GM23338 (cell line): ENCODE data around the gene TMUB1. TPM values are rescaled to one million over a fixed set of nuclear protein-coding genes. Genes with fewer than 3 reads are reported as not detected.

Experiments
- ATAC-seq: fragments of 200-7000 bp; cut with Tn5 transposase; 3 replicates; pipeline ENCODE4 v1.9.1; 2020
- DNase-seq: peaks from one replicate; pipeline ENCODE4 v3.0.0-alpha.2; 2015; ENCODE audit warnings: low spot score
- H2AFZ ChIP-seq: fragments of 200-600 bp; sonication (generic); 2 replicates; pipeline ENCODE4 v1.8.0; 2016; ENCODE audit warnings: antibody characterized with exemption, mild to moderate bottlenecking, moderate library complexity
- H3F3A ChIP-seq: fragments of 200-600 bp; sonication (generic); replicated peaks from 2 replicates; pipeline ENCODE4 v1.8.0; 2017; ENCODE audit warnings: antibody characterized with exemption, mixed run types, low read depth
- H3K27ac ChIP-seq: fragments of 200-600 bp; sonication (generic); 2 replicates; pipeline ENCODE4 v1.6.1; 2016; ENCODE audit warnings: low read depth
- H3K27me3 ChIP-seq: fragments of 200-600 bp; sonication (generic); 2 replicates; pipeline ENCODE4 v1.8.0; 2016; ENCODE audit warnings: mild to moderate bottlenecking, mixed run types, moderate library complexity; ENCODE audit not compliant: insufficient read depth
- H3K36me3 ChIP-seq: fragments of 200-600 bp; sonication (generic); 2 replicates; pipeline ENCODE4 v1.8.0; 2016; ENCODE audit warnings: mild to moderate bottlenecking; ENCODE audit not compliant: insufficient read depth
- H3K4me1 ChIP-seq: fragments of 200-600 bp; sonication (generic); 2 replicates; pipeline ENCODE4 v1.8.0; 2016; ENCODE audit warnings: mild to moderate bottlenecking, moderate library complexity; ENCODE audit not compliant: insufficient read depth
- H3K4me2 ChIP-seq: fragments of 200-600 bp; sonication (generic); 2 replicates; pipeline ENCODE4 v1.7.1; 2017; ENCODE audit warnings: mixed run types
- H3K4me3 ChIP-seq: fragments of 200-600 bp; sonication (generic); 2 replicates; pipeline ENCODE4 v1.6.1; 2016; ENCODE audit warnings: mixed run types
- H3K79me2 ChIP-seq: fragments of 200-600 bp; sonication (generic); replicated peaks from 2 replicates; pipeline ENCODE4 v1.8.0; 2017; ENCODE audit warnings: mild to moderate bottlenecking; ENCODE audit not compliant: insufficient read depth
- H3K9me2 ChIP-seq: fragments of 200-600 bp; sonication (generic); 2 replicates; pipeline ENCODE4 v1.8.0; 2017; ENCODE audit not compliant: insufficient read depth
- H4K20me1 ChIP-seq: fragments of 200-600 bp; sonication (generic); replicated peaks from 2 replicates; pipeline ENCODE4 v1.8.0; 2017; ENCODE audit warnings: mild to moderate bottlenecking; ENCODE audit not compliant: insufficient read depth
- H3K27ac Mint-ChIP-seq: 2 replicates; pipeline ENCODE4 v1.8.0; 2020; ENCODE audit warnings: inconsistent platforms, mild to moderate bottlenecking, moderate library complexity, mixed read lengths
- H3K27me3 Mint-ChIP-seq: 3 replicates; pipeline ENCODE4 v1.8.0; 2022; ENCODE audit warnings: low read depth, mild to moderate bottlenecking, moderate library complexity, mixed read lengths, inconsistent platforms; ENCODE audit not compliant: insufficient read depth, poor library complexity
- H3K36me3 Mint-ChIP-seq: 3 replicates; pipeline ENCODE4 v1.8.0; 2021; ENCODE audit warnings: low read depth, mild to moderate bottlenecking, inconsistent platforms, moderate library complexity, mixed read lengths
- H3K4me1 Mint-ChIP-seq: 3 replicates; pipeline ENCODE4 v1.8.0; 2020; ENCODE audit warnings: mild to moderate bottlenecking, inconsistent platforms, mixed read lengths
- H3K4me3 Mint-ChIP-seq: 3 replicates; pipeline ENCODE4 v1.8.0; 2021; ENCODE audit warnings: moderate library complexity, mild to moderate bottlenecking, inconsistent platforms, mixed read lengths
- H3K9me3 Mint-ChIP-seq: 3 replicates; pipeline ENCODE4 v1.8.0; 2020; ENCODE audit warnings: moderate library complexity, mild to moderate bottlenecking, inconsistent platforms, mixed read lengths
- CREB1 ChIP-seq: fragments of 250-450 bp; sonication (Bioruptor Pico); IDR thresholded peaks from 2 replicates; pipeline ENCODE4 v1.5.0; 2020; ENCODE audit warnings: low read depth, mild to moderate bottlenecking, moderate library complexity
- ETS1 ChIP-seq: IDR thresholded peaks from 2 replicates; pipeline ENCODE4 v1.6.1; 2016; ENCODE audit warnings: antibody characterized with exemption
- EZH2 ChIP-seq: fragments of 200-600 bp; sonication (generic); IDR thresholded peaks from one replicate; pipeline ENCODE4 v1.8.0; 2017; ENCODE audit warnings: antibody characterized with exemption, mild to moderate bottlenecking, low read depth; ENCODE audit not compliant: unreplicated experiment
- EZH2phosphoT487 ChIP-seq: fragments of 200-600 bp; sonication (generic); IDR thresholded peaks from one replicate; pipeline ENCODE4 v1.8.1; 2018; ENCODE audit warnings: antibody characterized with exemption; ENCODE audit not compliant: unreplicated experiment
- JUNB ChIP-seq: IDR thresholded peaks from one replicate; pipeline ENCODE4 v1.6.1; 2016; ENCODE audit warnings: antibody characterized with exemption; ENCODE audit not compliant: unreplicated experiment
- NANOG ChIP-seq: IDR thresholded peaks from 2 replicates; pipeline ENCODE4 v1.6.1; 2016; ENCODE audit warnings: antibody characterized with exemption, borderline replicate concordance
- POLR2AphosphoS5 ChIP-seq: IDR thresholded peaks from 2 replicates; pipeline ENCODE4 v1.6.1; 2016; ENCODE audit warnings: antibody characterized with exemption, low read depth
- STAT1 ChIP-seq: IDR thresholded peaks from one replicate; pipeline ENCODE4 v1.6.1; 2016; ENCODE audit warnings: antibody characterized with exemption; ENCODE audit not compliant: unreplicated experiment
- ZNF114 ChIP-seq: fragments of 250-450 bp; sonication (Bioruptor Pico); IDR thresholded peaks from 2 replicates; pipeline ENCODE4 v1.5.0; 2020; ENCODE audit warnings: mild to moderate bottlenecking, moderate library complexity
- ZNF331 ChIP-seq: fragments of 250-450 bp; sonication (Bioruptor Pico); IDR thresholded peaks from 2 replicates; pipeline ENCODE4 v1.5.0; 2020; ENCODE audit warnings: low read depth, mild to moderate bottlenecking, moderate library complexity
- ZNF462 ChIP-seq: fragments of 250-450 bp; sonication (Bioruptor Pico); IDR thresholded peaks from 2 replicates; pipeline ENCODE4 v1.5.0; 2020; ENCODE audit warnings: mild to moderate bottlenecking, moderate library complexity
- polyA plus RNA-seq: library from polyadenylated mRNA; unstranded; fragments of >200 nt; fragmentation: Nextera tagmentation; extraction: Ambion mirVana; gene quantifications from 2 replicates; pipeline ENCODE4 v1.2.1, GENCODE V29; 2016
- total RNA-seq: library from RNA; depleted of rRNA; stranded (reverse); fragments of >200 nt; shearing (Covaris generic); gene quantifications from 2 replicates; pipeline ENCODE4 v1.2.3, GENCODE V29; 2014
- TF ChIP-seq, protein P1 (sequence below): IDR thresholded peaks from one replicate; pipeline ENCODE4 v1.6.1; 2018; ENCODE audit warnings: antibody characterized with exemption; ENCODE audit not compliant: unreplicated experiment
- TF ChIP-seq, protein P2 (sequence below), 2 experiments: fragments of 200-600 bp in 1 of 2; sonication (generic) in 1 of 2; conservative IDR thresholded peaks; 2 replicates each; pipeline versions ENCODE4 v1.5.1 to v1.6.1; 2016 to 2017; ENCODE audit warnings: antibody characterized with exemption in 2 of 2, low read depth in 2 of 2, mild to moderate bottlenecking in 2 of 2, moderate library complexity in 1 of 2

TMUB1 gene
- total and polyA plus RNA-seq, 2 experiments from 2014 or later, result 47.6 to 61.1 TPM

GRCh38 chr7:151071032-151071866, 12.0 kb downstream of the TMUB1 start:
- Histone ChIP-seq H3K36me3 (peaks cover 12% of the 10 kb centered on the region), H3K4me2 (no peak overlapping the region), H2AFZ (no peak overlapping the region), H3F3A (0 out of 2 replicates have a peak, but pooled peaks cover 5% of the 10 kb centered on the region), H3K79me2 (no peaks in the 10 kb centered on the region), H3K27me3 (no peaks in the 10 kb centered on the region), H3K9me2 (no peaks in the 10 kb centered on the region), H3K27ac (no peak overlapping the region), H3K4me3 (no peak overlapping the region), H3K4me1 (peaks cover 13% of the 10 kb centered on the region), H4K20me1 (peaks cover under 1% of the 10 kb centered on the region; the same call in 1 of the 2 replicates)
- ATAC-seq (no peak), DNase-seq (no peak)
- Mint-ChIP-seq H3K27me3 (peaks cover 26% of the 10 kb centered on the region), H3K9me3 (no peaks in the 10 kb centered on the region), H3K36me3 (peaks cover 68% of the 10 kb centered on the region), H3K27ac (no peak overlapping the region), H3K4me3 (no peak overlapping the region), H3K4me1 (peaks cover 21% of the 10 kb centered on the region)
- TF ChIP-seq NANOG, result no peak
- no peak for TF ChIP-seq ETS1
- no peak for TF ChIP-seq POLR2AphosphoS5
- TF ChIP-seq JUNB, result no peak
- TF ChIP-seq ZNF331 (CRISPR knock-in tag), result no peak
- no peak for TF ChIP-seq STAT1
- TF ChIP-seq ZNF462, result no peak
- TF ChIP-seq, protein P1, sequence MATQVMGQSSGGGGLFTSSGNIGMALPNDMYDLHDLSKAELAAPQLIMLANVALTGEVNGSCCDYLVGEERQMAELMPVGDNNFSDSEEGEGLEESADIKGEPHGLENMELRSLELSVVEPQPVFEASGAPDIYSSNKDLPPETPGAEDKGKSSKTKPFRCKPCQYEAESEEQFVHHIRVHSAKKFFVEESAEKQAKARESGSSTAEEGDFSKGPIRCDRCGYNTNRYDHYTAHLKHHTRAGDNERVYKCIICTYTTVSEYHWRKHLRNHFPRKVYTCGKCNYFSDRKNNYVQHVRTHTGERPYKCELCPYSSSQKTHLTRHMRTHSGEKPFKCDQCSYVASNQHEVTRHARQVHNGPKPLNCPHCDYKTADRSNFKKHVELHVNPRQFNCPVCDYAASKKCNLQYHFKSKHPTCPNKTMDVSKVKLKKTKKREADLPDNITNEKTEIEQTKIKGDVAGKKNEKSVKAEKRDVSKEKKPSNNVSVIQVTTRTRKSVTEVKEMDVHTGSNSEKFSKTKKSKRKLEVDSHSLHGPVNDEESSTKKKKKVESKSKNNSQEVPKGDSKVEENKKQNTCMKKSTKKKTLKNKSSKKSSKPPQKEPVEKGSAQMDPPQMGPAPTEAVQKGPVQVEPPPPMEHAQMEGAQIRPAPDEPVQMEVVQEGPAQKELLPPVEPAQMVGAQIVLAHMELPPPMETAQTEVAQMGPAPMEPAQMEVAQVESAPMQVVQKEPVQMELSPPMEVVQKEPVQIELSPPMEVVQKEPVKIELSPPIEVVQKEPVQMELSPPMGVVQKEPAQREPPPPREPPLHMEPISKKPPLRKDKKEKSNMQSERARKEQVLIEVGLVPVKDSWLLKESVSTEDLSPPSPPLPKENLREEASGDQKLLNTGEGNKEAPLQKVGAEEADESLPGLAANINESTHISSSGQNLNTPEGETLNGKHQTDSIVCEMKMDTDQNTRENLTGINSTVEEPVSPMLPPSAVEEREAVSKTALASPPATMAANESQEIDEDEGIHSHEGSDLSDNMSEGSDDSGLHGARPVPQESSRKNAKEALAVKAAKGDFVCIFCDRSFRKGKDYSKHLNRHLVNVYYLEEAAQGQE, result no peak
- TF ChIP-seq CREB1 (CRISPR knock-in tag), result no peak
- TF ChIP-seq, protein P2, sequence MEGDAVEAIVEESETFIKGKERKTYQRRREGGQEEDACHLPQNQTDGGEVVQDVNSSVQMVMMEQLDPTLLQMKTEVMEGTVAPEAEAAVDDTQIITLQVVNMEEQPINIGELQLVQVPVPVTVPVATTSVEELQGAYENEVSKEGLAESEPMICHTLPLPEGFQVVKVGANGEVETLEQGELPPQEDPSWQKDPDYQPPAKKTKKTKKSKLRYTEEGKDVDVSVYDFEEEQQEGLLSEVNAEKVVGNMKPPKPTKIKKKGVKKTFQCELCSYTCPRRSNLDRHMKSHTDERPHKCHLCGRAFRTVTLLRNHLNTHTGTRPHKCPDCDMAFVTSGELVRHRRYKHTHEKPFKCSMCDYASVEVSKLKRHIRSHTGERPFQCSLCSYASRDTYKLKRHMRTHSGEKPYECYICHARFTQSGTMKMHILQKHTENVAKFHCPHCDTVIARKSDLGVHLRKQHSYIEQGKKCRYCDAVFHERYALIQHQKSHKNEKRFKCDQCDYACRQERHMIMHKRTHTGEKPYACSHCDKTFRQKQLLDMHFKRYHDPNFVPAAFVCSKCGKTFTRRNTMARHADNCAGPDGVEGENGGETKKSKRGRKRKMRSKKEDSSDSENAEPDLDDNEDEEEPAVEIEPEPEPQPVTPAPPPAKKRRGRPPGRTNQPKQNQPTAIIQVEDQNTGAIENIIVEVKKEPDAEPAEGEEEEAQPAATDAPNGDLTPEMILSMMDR (conservative IDR thresholded peaks at IDR 0.05; ENCODE audit: low read depth in 2 of 2), result no peak
- TF ChIP-seq EZH2, result no peak
- TF ChIP-seq ZNF114 (CRISPR knock-in tag), result no peak
- TF ChIP-seq EZH2phosphoT487, result no peak
